ENCODE results near the gene FAM118B.
"Not testable (repeated sequence)": the region's sequence is repeated elsewhere in the genome, so short reads cannot be mapped to it uniquely, and the experiment has no call there.

The FAM118B gene

GRCh38 chr11:126277780-126278179 lies 66.2 kb downstream of the FAM118B start:
- DNase-seq, result no peak

- no peak for DNase-seq
Measured at GRCh38 chr11:126279191-126279590, 67.6 kb downstream of the FAM118B start.

- DNase-seq, result no peak
Measured at GRCh38 chr11:126280595-126280994, 69.0 kb downstream of the FAM118B start.

GRCh38 chr11:126281245-126281644 lies 69.7 kb downstream of the FAM118B start:
- DNase-seq, result no peak

GRCh38 chr11:126281666-126282175 lies 70.1 kb downstream of the FAM118B start:
- DNase-seq, result no peak

- DNase-seq, result peak; percentile 38
Measured at GRCh38 chr11:126282361-126282735, 70.8 kb downstream of the FAM118B start.

GRCh38 chr11:126282736-126283591 lies 71.4 kb downstream of the FAM118B start, which contains the start of gene TIRAP:
Gene TIRAP (plus strand): TSS chr11:126283093. CDS start chr11:126290895, 7,802 bp downstream.
- DNase-seq, result peak; percentile 69

- DNase-seq, result peak; percentile 84
Measured at GRCh38 chr11:126284829-126285228, 73.2 kb downstream of the FAM118B start.

- no peak for DNase-seq
Measured at GRCh38 chr11:126288237-126288636, 76.7 kb downstream of the FAM118B start.

GRCh38 chr11:126290887-126291286 lies 79.3 kb downstream of the FAM118B start:
- no peak for DNase-seq

- no peak for DNase-seq
Measured at GRCh38 chr11:126293726-126294125, 82.1 kb downstream of the FAM118B start.

- DNase-seq, result no peak
Measured at GRCh38 chr11:126297004-126297403, 85.4 kb downstream of the FAM118B start.

GRCh38 chr11:126303623-126304456 lies 92.3 kb downstream of the FAM118B start, which contains the start of gene DCPS:
Gene DCPS (plus strand): TSS chr11:126304060. CDS start chr11:126304081, 21 bp downstream.
- peak; percentile 88 for DNase-seq

- no peak for DNase-seq
Measured at GRCh38 chr11:126304457-126305075, 93.0 kb downstream of the FAM118B start.

- no peak for DNase-seq
Measured at GRCh38 chr11:126305699-126306098, 94.1 kb downstream of the FAM118B start.

GRCh38 chr11:126307706-126308105 lies 96.1 kb downstream of the FAM118B start:
- no peak for DNase-seq

- no peak for DNase-seq
Measured at GRCh38 chr11:126308271-126308671, 96.7 kb downstream of the FAM118B start.

GRCh38 chr11:126308771-126309170 lies 97.2 kb downstream of the FAM118B start:
- DNase-seq, result not testable (repeated sequence)

- DNase-seq, result peak; percentile 65
Measured at GRCh38 chr11:126310200-126310991, 98.8 kb downstream of the FAM118B start.

- no peak for DNase-seq
Measured at GRCh38 chr11:126310992-126311310, 99.4 kb downstream of the FAM118B start.

GRCh38 chr11:126311401-126312291 lies 100.1 kb downstream of the FAM118B start:
- no peak for DNase-seq

Data from CD4-positive, alpha-beta T cell treated with Interleukin-17A for 1 hour (primary cell).